HG03108 (cell line): Measurements from ENCODE around the gene MSLN.
A peak's percentile ranks its signal among the peaks of the same experiment; 100 is the strongest.
"Not testable (repeated sequence)": the region's sequence is repeated elsewhere in the genome, so short reads cannot be mapped to it uniquely, and the experiment has no call there.

Experiments used
- ATAC-seq: cut with Tn5 transposase; IDR thresholded peaks from one replicate; pipeline ENCODE4 v1.9.1; 2021; ENCODE audit warnings: moderate library complexity; ENCODE audit not compliant: unreplicated experiment

The MSLN gene

GRCh38 chr16:760545-761343 is at the start of gene MSLN:
MSLN (plus strand) TSS chr16:760734; CDS start chr16:762681, 1,947 bp downstream.
- ATAC-seq = no peak

DNA sequence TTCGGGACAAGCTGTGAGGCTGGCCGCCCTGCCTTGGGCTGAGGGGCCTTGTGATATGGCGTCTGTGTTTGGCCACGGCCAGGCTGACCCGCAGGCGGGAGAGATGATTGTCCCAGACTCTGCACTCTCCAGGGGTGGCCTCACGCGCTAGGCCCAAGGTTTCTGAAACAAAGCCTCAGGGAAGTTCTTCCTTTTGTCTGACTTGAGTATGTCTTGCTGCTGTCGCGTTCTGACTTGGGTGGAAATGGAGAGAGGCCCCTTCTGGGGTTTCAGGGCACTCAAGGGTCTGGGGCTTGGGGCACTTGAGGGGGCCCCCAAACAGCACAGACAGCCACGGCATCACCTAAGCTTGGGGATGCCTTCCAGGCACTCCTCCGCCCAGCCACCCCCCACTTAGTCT is 49.5 kb upstream of the MSLN start:
- ATAC-seq = no peak

- ATAC-seq = no peak
Measured at GRCh38 chr16:711548-712320, 48.8 kb upstream of the MSLN start.

DNA sequence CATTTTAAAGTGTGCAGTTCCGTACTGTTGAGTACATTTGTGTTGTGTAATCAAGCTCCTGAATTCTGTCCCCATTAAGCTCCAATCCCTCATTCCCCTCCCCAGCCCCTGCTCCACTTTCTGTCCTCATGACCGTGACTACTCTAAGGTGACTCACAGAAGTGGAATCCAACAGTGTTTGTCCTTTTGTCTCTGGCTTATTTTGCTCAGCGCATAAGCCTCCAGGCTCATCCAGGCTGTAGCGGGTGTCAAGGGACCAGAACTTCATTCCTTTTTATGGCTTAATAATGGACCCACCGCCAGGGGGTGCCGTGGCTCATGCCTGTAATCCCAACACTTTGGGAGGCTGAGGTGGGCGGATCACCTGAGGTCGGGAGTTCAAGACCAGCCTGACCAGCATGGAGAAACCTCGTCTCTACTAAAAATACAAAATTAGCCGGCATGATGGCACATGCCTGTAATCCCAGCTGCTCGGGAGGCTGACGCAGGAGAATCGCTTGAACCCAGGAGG is 47.7 kb upstream of the MSLN start:
- ATAC-seq = not testable (repeated sequence)

- ATAC-seq = no peak
Measured at GRCh38 chr16:714079-714478, 46.5 kb upstream of the MSLN start.

DNA sequence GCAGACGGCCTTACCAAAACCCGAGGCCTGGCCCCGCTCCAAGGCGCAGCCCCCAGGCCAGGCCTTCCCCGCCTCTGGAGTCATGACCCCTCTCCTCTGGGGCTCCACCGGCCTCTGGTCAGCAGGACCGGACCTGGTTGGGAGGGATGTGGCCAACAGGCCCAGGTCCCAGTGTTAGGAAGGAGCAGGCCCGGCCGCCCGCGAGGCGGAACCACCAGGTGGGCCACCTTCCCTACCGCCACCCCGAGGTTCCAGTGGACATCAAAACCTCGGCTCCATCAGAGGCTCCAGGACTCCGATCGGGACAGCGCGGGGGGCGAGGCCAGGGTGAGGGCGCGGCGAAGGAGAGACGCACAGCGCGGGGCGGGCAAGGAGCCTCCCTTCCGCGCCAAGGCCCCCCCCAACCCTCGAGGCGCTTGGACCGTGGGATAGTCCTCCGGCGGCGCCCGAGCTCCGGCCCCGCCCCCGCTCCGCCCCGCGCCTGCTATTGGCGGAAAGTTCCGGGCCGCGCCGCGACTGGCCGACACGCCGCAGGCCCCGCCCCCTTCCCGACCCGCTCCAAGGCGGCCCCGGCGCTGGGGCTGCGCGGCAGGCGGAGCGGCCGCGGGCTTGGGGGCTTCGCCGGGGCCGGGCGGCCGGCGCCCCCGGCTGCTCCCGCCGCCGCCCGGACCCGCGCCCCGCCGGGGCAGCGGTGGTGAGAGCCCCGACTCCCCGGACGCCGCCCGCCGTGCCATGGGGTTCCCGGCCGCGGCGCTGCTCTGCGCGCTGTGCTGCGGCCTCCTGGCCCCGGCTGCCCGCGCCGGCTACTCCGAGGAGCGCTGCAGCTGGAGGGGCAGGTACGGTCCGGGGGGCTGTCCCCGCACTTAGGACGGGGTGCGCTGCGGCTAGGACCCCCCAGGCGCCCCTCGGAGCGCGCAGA is 45.7 kb upstream of the MSLN start, which contains the start of gene METRN:
METRN (plus strand) TSS at position 561 of the 919 bp plus-strand sequence; CDS start at position 733, 172 bp downstream.
- peak; percentile 74 for ATAC-seq

GRCh38 chr16:715477-716199 is 44.9 kb upstream of the MSLN start:
- ATAC-seq = peak; percentile 8

GRCh38 chr16:716200-716568 is 44.4 kb upstream of the MSLN start:
- ATAC-seq = no peak

DNA sequence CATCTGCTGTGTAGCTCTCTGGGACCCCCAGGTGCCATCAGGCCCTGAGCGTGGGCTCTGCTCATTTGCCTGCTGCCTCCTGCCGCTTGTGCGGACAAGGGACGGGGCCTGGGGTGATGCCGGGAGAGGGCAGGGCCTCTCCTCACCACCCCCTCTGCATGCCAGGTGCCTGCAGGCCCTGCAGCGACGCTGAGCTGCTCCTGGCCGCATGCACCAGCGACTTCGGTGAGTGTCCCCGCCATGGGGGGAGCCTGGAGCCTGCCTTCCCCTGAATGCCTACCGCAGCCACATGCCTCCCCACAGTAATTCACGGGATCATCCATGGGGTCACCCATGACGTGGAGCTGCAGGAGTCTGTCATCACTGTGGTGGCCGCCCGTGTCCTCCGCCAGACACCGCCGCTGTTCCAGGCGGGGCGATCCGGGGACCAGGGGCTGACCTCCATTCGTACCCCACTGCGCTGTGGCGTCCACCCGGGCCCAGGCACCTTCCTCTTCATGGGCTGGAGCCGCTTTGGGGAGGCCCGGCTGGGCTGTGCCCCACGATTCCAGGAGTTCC is 43.7 kb upstream of the MSLN start:
- ATAC-seq = no peak

DNA sequence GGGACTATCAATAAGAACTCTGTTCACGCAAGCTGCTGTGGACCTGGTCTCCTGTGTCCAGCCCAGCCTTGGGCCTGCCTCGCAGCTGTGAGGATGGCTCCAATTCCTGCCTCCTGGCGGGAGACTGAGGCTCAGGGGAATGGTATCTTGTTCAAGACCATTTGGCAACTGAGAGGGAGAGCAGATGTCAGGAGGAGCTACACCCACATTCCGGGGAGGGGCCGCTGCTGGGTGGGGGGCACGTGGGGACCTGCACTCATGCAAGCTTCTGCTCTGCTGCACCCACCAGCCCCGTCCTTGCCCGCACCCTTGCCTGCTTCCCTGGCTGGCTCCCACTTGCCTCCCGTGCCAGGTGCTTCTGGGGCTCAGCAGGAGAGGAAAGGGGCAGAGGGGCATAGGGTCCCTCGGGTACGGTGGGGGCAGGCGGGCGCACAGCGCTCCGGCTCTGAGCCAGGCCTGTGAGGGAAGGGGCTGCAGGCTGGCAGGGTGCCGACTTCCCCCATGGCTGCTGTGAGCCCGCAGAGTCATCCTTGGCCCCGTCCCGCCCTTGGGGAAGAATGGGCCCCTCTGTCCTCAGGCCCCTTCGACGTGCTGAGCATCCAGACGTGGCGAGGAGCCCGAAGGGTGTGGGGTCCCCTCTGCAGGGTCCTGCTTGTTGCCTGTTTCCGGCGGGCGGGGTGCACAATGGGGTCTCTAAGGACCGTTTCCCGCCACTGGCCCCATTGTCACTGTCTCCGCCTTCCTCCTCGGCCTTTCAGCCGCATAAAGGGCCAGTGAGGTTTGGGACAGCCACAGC is 42.9 kb upstream of the MSLN start:
- ATAC-seq = no peak

- ATAC-seq = no peak
Measured at GRCh38 chr16:718389-718788, 42.1 kb upstream of the MSLN start.

- no peak for ATAC-seq
Measured at GRCh38 chr16:718922-719321, 41.6 kb upstream of the MSLN start.

GRCh38 chr16:719815-720446 is 40.6 kb upstream of the MSLN start:
- ATAC-seq = no peak

GRCh38 chr16:720447-720989 is 40.0 kb upstream of the MSLN start:
- no peak for ATAC-seq

DNA sequence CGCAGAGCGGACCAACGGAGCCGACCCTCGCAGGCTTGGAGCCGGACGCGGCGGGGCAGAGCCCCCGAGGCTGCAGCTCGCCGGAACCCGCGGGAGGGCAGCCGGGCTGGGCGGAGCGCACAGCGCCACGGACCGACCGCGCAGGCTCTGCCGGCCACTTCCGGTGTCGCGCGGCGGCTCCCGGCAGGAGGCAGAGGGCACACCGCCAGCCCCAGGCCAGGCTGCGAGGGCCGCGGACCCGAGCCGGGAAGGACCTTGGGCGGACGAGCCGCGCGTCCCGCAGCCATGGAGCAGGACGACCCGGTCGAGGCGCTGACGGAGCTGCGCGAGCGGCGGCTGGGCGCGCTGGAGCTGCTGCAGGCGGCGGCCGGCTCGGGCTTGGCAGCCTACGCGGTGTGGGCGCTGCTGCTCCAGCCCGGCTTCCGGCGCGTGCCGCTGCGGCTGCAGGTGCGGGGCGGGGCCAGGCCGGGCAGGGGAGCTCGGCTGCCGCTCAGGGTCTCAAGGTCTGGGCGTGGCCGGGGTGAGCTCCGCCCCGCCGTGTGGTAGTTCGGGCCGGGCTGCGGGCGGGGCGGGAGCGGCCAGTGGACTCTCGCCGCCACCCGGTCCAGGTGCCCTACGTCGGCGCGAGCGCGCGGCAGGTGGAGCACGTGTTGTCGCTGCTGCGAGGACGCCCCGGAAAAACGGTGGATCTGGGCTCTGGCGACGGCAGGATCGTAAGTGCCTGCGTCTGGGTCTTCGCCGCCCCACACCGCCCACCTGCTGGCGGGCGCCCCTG is 39.4 kb upstream of the MSLN start, which contains the start of gene ANTKMT:
ANTKMT (plus strand) TSS at position 157 of the 775 bp plus-strand sequence; CDS start at position 286, 129 bp downstream.
- peak; percentile 59 for ATAC-seq

DNA sequence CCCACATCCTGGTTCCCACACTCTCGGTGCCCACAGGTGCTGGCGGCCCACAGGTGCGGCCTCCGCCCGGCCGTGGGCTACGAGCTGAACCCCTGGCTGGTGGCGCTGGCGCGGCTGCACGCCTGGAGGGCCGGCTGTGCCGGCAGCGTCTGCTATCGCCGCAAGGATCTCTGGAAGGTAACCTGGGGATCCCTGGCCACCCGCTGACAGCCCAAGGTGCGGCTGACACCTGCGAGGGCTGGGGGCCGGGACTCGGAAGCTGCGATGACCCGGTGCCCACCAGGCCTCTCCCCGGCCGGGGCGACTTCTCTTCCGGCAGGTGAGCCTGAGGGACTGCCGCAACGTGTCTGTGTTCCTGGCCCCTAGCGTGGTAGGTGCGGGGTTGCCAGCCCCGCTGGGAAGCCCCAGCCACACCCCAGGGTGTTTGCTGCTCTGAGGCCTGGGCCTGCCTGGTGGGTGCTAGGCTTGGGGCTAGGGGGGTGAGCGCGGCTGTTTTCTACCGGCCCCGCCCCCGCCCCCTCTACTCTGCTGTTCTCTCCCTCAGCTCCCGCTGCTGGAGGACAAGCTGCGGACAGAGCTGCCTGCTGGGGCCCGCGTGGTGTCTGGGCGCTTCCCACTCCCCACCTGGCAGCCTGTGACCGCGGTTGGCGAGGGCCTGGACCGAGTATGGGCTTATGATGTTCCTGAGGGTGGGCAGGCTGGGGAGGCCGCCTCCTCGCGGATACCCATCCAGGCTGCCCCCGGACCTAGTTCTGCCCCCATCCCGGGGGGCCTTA is 38.6 kb upstream of the MSLN start:
- no peak for ATAC-seq
